Activated T-cell treated with anti-CD3 and anti-CD28 coated beads, Interleukin-2, amount 50 U/mL, for 4 hours (primary cell): ENCODE data around the gene GRIA3. TPM values are rescaled to one million over a fixed set of nuclear protein-coding genes. Genes with fewer than 3 reads are reported as not detected.

Experiments used
- ATAC-seq, 2 donors: fragments of 200-7000 bp; cut with Tn5 transposase; one replicate each; pipeline ENCODE4 v1.10.0; 2021
- DNase-seq: peaks from one replicate; pipeline ENCODE4 v3.0.0-alpha.2; 2020
- H3K27me3 Mint-ChIP-seq: one replicate; pipeline ENCODE4 v1.8.0; 2021; ENCODE audit warnings: low read depth, mixed read lengths
- H3K36me3 Mint-ChIP-seq: one replicate; pipeline ENCODE4 v1.8.0; 2022; ENCODE audit warnings: mixed read lengths; ENCODE audit not compliant: insufficient read depth
- H3K4me1 Mint-ChIP-seq: one replicate; pipeline ENCODE4 v1.8.0; 2021; ENCODE audit warnings: low read depth, mixed read lengths
- H3K4me3 Mint-ChIP-seq: one replicate; pipeline ENCODE4 v1.8.0; 2021; ENCODE audit warnings: mild to moderate bottlenecking, moderate library complexity, mixed read lengths
- H3K9me3 Mint-ChIP-seq: one replicate; pipeline ENCODE4 v1.8.0; 2021; ENCODE audit warnings: mixed read lengths
- total RNA-seq, 3 donors: library from RNA; stranded (reverse); gene quantifications; one replicate each; pipeline ENCODE4 v1.2.1, GENCODE V29; 2021

The GRIA3 gene
- not detected for total RNA-seq

DNA sequence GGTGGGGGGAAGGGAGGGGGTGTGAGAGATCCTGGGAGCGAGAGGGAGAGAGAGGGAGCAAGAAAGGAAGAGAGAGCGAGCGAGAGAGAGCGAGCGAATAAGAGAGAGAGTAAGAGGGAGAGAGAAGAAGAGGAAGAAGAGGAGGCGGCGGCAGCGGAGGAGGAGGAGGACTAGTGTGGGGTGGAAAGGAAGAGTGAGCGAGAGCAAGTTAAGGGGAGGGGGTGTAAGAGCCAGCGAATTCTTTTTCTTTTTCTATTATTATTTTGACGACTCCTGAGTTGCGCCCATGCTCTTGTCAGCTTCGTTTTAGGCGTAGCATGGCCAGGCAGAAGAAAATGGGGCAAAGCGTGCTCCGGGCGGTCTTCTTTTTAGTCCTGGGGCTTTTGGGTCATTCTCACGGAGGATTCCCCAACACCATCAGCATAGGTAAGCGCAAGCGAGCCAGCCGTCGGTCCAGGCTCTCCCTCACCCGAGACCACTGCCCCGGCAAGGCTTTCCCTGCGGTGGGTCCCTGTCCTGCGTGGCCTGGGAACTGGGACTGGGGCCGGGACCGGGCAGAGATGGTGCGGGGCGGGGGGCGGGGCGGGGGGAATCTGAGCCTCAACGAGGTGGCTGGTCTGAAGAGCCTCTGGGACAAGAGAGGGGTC lies at the start of gene GRIA3:
TSS of gene GRIA3 (plus strand) at position 60 of the 647 bp plus-strand sequence. CDS start at position 318, 258 bp downstream.
- no peak for ATAC-seq
- peaks cover 38% of the 10 kb centered on the region for H3K27me3 Mint-ChIP-seq
- DNase-seq: no peak
- no peaks in the 10 kb centered on the region for H3K36me3 Mint-ChIP-seq
- peaks cover 5% of the 10 kb centered on the region for H3K4me1 Mint-ChIP-seq
- peak within 1 kb of the TSS; percentile 45 for H3K4me3 Mint-ChIP-seq
- H3K9me3 Mint-ChIP-seq: no peaks in the 10 kb centered on the region

DNA sequence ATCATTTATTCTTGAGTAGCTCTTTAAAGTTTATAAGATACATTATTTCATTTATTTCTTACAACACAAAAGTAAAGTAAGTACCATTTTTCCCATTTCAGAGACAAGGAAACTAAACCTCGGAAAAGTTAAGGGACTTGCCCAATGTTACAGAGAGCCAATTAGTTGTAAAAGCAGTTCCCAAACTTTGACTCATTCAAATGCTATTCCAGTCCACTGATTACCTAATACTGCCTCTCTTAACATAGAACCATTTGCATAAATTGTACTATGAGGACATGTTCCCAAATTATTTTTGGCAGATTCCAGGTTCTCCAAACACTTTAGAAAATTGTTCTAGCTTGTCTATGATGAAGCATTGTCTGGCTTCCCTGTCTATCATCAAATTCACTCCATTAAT lies 45.6 kb upstream of the GRIA3 start:
- H3K4me3 Mint-ChIP-seq: no peak overlapping the region
- H3K36me3 Mint-ChIP-seq: no peaks in the 10 kb centered on the region
- no peaks in the 10 kb centered on the region for H3K27me3 Mint-ChIP-seq
- peaks cover 4% of the 10 kb centered on the region for H3K9me3 Mint-ChIP-seq
- no peak for DNase-seq
- H3K4me1 Mint-ChIP-seq: no peaks in the 10 kb centered on the region
- ATAC-seq: no peak

GRCh38 chrX:123140454-123140853 lies 43.6 kb upstream of the GRIA3 start:
- DNase-seq (no peak), ATAC-seq (no peak)
- Mint-ChIP-seq H3K36me3 (no peaks in the 10 kb centered on the region), H3K9me3 (peaks cover 4% of the 10 kb centered on the region), H3K27me3 (no peaks in the 10 kb centered on the region), H3K4me3 (no peak overlapping the region), H3K4me1 (no peaks in the 10 kb centered on the region)

DNA sequence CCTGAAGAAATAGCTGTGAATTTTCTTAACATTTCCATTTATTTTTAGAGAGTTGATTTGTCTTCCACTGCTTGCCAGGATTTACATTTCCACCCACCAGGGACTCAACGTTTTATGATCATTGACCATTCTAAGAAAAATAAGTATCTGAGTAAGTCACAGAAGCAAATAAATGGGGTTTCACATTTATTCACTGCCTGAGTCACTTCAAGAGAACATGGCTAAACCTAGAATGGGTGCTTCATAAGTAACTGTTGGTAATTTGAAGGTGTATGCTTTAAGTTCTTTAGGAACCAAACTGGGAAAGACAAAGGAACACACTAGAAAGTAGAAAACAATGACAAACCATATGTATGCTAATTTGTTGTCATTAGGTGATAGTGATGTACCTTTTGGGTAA lies 43.2 kb upstream of the GRIA3 start:
- Mint-ChIP-seq H3K36me3 (no peaks in the 10 kb centered on the region), H3K4me1 (no peaks in the 10 kb centered on the region), H3K4me3 (no peak overlapping the region), H3K27me3 (no peaks in the 10 kb centered on the region), H3K9me3 (peaks cover 4% of the 10 kb centered on the region)
- DNase-seq (no peak), ATAC-seq (no peak)

DNA sequence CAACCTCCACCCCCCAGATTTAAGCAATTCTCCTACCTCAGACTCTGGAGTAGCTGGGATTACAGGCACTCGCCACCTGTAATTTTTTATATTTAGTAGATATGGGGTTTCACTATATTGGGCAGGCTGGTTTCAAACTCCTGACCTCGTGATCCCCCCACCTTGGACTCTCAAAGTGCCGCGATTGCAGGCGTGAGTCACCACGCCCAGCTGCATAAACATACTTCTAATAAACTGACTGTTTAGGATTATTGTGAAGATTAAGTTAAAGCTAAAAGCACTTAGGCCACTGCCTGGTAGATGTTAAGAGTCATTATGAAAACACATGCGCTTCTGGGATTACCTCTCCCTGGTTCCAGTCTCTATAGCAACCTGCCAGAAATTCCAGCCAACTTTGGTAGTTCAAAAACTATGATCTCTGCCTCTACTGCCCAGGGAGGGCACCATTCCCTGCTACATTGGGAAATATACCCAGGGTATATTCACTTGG lies 30.2 kb upstream of the GRIA3 start:
- H3K36me3 Mint-ChIP-seq: no peaks in the 10 kb centered on the region
- H3K4me3 Mint-ChIP-seq: no peak overlapping the region
- DNase-seq (no peak), ATAC-seq (no peak)
- H3K9me3 Mint-ChIP-seq: no peaks in the 10 kb centered on the region
- no peaks in the 10 kb centered on the region for H3K4me1 Mint-ChIP-seq
- H3K27me3 Mint-ChIP-seq: no peaks in the 10 kb centered on the region

DNA sequence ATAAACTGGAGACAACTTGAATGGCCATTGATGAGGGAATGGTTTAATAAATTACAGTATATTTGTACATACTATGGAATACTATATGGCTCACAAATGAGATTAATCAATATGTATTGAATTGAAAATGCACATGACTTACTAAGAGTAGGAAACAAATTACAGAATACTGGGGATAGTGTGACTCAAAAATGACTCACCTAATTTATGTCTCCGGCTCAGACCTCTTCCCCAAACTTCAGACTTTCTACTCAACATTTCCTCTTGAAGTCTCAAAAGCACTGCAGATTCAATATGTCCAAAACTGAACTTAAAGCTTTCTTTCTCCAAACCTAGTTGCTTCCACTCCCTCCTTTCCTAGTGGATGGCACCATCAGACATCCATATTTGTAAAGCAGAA lies 28.8 kb upstream of the GRIA3 start:
- no peaks in the 10 kb centered on the region for H3K27me3 Mint-ChIP-seq
- no peak overlapping the region for H3K4me3 Mint-ChIP-seq
- H3K36me3 Mint-ChIP-seq: no peaks in the 10 kb centered on the region
- DNase-seq (no peak), ATAC-seq (no peak)
- H3K4me1 Mint-ChIP-seq: no peaks in the 10 kb centered on the region
- no peaks in the 10 kb centered on the region for H3K9me3 Mint-ChIP-seq

GRCh38 chrX:123157586-123157985 lies 26.5 kb upstream of the GRIA3 start:
- Mint-ChIP-seq H3K4me3 (no peak overlapping the region), H3K27me3 (no peaks in the 10 kb centered on the region), H3K36me3 (no peaks in the 10 kb centered on the region), H3K4me1 (no peaks in the 10 kb centered on the region), H3K9me3 (no peaks in the 10 kb centered on the region)
- ATAC-seq (no peak), DNase-seq (no peak)

DNA sequence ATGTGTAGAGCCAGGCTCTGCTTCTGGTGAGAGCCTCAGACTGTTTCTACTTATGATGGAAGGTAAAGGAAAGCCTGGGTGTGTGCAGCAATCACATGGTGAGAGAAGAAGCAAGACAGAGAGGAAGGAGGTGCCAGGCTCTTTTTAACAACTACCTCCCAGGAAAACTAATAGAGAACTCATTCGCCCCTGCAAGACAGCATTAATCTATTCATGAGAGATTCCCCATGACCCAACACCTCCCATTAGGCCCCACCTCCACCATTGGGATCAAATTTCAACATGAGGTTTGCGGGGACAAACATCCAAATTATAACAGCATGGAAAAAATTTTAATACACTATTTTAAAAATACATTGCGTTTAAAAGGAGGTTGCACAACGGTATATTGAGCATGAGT lies 24.7 kb upstream of the GRIA3 start:
- H3K27me3 Mint-ChIP-seq: no peaks in the 10 kb centered on the region
- no peaks in the 10 kb centered on the region for H3K9me3 Mint-ChIP-seq
- no peak for ATAC-seq
- H3K36me3 Mint-ChIP-seq: no peaks in the 10 kb centered on the region
- DNase-seq: no peak
- no peaks in the 10 kb centered on the region for H3K4me1 Mint-ChIP-seq
- H3K4me3 Mint-ChIP-seq: no peak overlapping the region

DNA sequence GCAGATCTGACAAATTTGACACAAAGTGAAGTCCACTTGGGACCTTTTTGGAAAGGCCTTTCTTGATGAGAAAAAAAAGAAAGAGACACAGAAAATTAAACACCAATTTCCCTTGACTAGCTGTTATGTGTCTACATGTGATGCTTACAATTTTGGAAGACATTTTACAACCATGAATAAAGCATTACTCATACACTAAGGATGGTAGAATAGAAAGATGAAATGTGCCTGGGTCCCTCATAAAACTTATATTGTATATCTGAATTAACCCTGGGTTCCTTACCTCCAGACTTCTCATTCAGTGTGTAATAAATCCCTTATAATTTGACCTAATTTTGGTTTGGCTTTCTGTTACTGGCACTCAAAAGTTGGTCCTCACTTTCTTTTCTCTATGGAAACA lies 16.5 kb upstream of the GRIA3 start:
- no peak for ATAC-seq
- peaks cover 6% of the 10 kb centered on the region for H3K9me3 Mint-ChIP-seq

DNA sequence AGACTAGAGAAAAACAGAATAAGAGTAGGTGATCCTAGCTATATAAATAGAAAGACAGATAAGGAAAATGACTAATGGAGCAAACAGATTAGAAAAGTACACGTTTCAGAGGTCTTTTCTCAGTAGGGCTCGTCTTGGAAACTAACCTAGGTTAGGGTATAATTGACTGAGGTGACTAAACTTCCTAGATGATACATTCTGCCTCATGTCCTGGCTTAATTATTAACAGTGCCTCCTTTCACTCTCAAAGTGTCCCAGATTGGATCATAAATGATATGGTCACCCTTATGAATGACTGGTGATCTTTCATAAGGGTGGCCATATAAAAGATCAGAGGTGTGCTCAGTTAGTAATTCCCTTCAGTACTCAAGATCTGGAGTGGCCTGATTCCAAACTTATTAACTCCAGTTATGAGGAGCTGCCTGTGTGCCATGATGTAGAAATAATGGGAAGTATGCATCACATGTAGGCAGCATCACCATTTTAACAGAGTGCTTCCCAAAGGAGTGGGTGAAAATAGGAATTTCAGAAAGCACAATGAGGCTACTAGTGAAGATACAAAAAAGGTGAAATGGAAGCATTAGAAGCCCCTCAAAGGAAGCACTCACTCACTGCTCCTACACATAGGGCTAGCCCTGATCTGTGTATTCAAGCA lies 14.7 kb upstream of the GRIA3 start:
- no peaks in the 10 kb centered on the region for H3K4me1 Mint-ChIP-seq
- ATAC-seq (no peak), DNase-seq (no peak)
- peaks cover 6% of the 10 kb centered on the region for H3K9me3 Mint-ChIP-seq
- H3K27me3 Mint-ChIP-seq: peaks cover 2% of the 10 kb centered on the region
- no peak overlapping the region for H3K4me3 Mint-ChIP-seq
- H3K36me3 Mint-ChIP-seq: no peaks in the 10 kb centered on the region

More for the DNA sequence above, 16.5 kb upstream of the GRIA3 start:
- peaks cover 2% of the 10 kb centered on the region for H3K27me3 Mint-ChIP-seq
- no peaks in the 10 kb centered on the region for H3K4me1 Mint-ChIP-seq
- no peak for DNase-seq
- no peaks in the 10 kb centered on the region for H3K36me3 Mint-ChIP-seq
- no peak overlapping the region for H3K4me3 Mint-ChIP-seq

- DNase-seq (no peak), ATAC-seq (no peak)
- no peaks in the 10 kb centered on the region for H3K36me3 Mint-ChIP-seq
- H3K4me1 Mint-ChIP-seq: no peaks in the 10 kb centered on the region
- no peaks in the 10 kb centered on the region for H3K9me3 Mint-ChIP-seq
- peaks cover 2% of the 10 kb centered on the region for H3K27me3 Mint-ChIP-seq
- H3K4me3 Mint-ChIP-seq: no peak overlapping the region
These were observed 13.5 kb upstream of the GRIA3 start for GRCh38 chrX:123170546-123170945.

- Mint-ChIP-seq H3K27me3 (peaks cover 2% of the 10 kb centered on the region), H3K9me3 (no peaks in the 10 kb centered on the region), H3K4me3 (no peak overlapping the region), H3K36me3 (no peaks in the 10 kb centered on the region), H3K4me1 (no peaks in the 10 kb centered on the region)
- no peak for DNase-seq
- no peak for ATAC-seq
These were observed 12.3 kb upstream of the GRIA3 start for GRCh38 chrX:123171781-123172180.

DNA sequence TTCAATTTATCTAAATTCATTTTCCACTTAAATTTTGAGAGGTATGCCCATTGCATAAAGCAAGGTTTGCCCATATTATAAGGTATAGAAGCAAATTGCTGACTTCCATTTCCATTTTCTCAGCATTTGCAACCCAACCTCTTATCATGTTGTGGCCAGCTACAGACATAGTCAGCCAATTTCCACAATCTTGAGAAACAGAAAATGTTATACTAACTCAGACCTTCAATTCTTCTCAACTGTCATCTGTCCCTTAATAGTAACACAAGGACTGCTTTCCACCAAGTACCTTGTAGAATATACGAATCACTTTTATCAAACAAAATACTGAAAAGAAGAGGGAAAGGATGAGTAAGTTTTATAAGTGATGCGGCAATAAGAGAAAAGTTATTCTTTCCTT lies 11.2 kb upstream of the GRIA3 start:
- no peak for DNase-seq
- no peak for ATAC-seq
- peaks cover under 1% of the 10 kb centered on the region for H3K27me3 Mint-ChIP-seq
- no peaks in the 10 kb centered on the region for H3K9me3 Mint-ChIP-seq
- H3K4me3 Mint-ChIP-seq: no peak overlapping the region
- no peaks in the 10 kb centered on the region for H3K4me1 Mint-ChIP-seq
- no peaks in the 10 kb centered on the region for H3K36me3 Mint-ChIP-seq

GRCh38 chrX:123173833-123174232 lies 10.2 kb upstream of the GRIA3 start:
- no peak overlapping the region for H3K4me3 Mint-ChIP-seq
- no peak for ATAC-seq
- H3K9me3 Mint-ChIP-seq: no peaks in the 10 kb centered on the region
- no peak for DNase-seq
- H3K36me3 Mint-ChIP-seq: no peaks in the 10 kb centered on the region
- no peaks in the 10 kb centered on the region for H3K27me3 Mint-ChIP-seq
- no peaks in the 10 kb centered on the region for H3K4me1 Mint-ChIP-seq

DNA sequence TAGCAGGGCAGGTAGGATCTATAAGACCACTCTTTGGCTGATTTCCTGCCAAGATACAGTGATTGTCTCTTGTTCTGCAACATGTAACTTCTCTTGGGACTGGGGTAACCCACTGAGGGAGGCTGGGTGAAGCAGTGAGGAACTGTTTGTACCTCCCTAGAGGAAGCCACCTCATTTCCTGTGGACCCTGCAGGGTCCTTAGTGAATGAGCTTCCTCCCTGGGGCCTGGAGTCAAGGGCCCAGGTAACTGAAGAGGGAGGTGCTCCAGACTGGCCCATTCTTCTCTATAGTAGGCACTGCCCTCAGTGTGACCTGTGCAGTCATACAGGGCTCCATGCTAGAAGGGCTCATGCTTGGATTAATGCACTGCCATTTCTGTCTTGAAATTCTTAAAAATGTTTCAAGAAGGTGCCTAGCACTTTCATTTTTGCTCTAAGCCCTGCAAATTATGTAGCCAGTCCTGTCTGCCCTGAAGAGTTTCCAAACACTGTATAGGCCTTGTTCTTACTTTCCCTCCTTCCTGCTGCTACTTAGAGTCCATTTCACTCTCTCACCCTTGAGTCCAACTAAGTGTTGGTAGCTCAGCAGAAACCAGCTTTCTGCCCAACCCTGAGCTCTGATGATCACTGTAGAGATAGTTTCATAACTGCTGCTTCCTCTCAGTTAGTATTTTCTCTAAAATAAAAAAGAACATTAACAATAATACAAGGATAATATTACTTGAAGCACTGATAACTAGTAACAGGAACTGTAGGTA lies 8.5 kb upstream of the GRIA3 start:
- ATAC-seq (no peak), DNase-seq (no peak)
- Mint-ChIP-seq H3K9me3 (no peaks in the 10 kb centered on the region), H3K4me1 (no peaks in the 10 kb centered on the region), H3K27me3 (peaks cover 2% of the 10 kb centered on the region), H3K4me3 (no peak overlapping the region), H3K36me3 (no peaks in the 10 kb centered on the region)
